BLaER1 (cell line): ENCODE measurements around the gene DPT.

Source experiments
- H3K27ac ChIP-seq: shearing (Covaris generic); formaldehyde crosslinking; 2 replicates; pipeline ENCODE4 v1.8.1; 2022
- H3K27me3 ChIP-seq: shearing (Covaris generic); formaldehyde crosslinking; 2 replicates; pipeline ENCODE4 v1.8.1; 2022
- H3K36me3 ChIP-seq: shearing (Covaris generic); formaldehyde crosslinking; 2 replicates; pipeline ENCODE4 v1.8.1; 2022
- H3K4me1 ChIP-seq: shearing (Covaris generic); formaldehyde crosslinking; 2 replicates; pipeline ENCODE4 v1.8.1; 2022
- H3K4me2 ChIP-seq: shearing (Covaris generic); formaldehyde crosslinking; 2 replicates; pipeline ENCODE4 v1.8.1; 2022
- H3K4me3 ChIP-seq: shearing (Covaris generic); formaldehyde crosslinking; 2 replicates; pipeline ENCODE4 v1.8.1; 2022
- H3K9ac ChIP-seq: shearing (Covaris generic); formaldehyde crosslinking; 2 replicates; pipeline ENCODE4 v1.8.1; 2022
- H3K9me3 ChIP-seq: shearing (Covaris generic); formaldehyde crosslinking; 2 replicates; pipeline ENCODE4 v1.8.1; 2022
- H4K20me1 ChIP-seq: shearing (Covaris generic); formaldehyde crosslinking; 2 replicates; pipeline ENCODE4 v1.8.1; 2022
- Cebpa-rat ChIP-seq: shearing (Covaris generic); IDR thresholded peaks from 2 replicates; pipeline ENCODE4 v1.8.1; 2022

The DPT gene

GRCh38 chr1:168739908-168740307 is 10.9 kb upstream of the DPT start:
- no peak overlapping the region for H3K27ac ChIP-seq
- H3K36me3 ChIP-seq = no peaks in the 10 kb centered on the region
- H4K20me1 ChIP-seq = no peaks in the 10 kb centered on the region
- H3K9ac ChIP-seq = no peak overlapping the region
- peaks cover 8% of the 10 kb centered on the region for H3K4me1 ChIP-seq
- TF ChIP-seq Cebpa-rat = no peak
- H3K4me3 ChIP-seq = no peak overlapping the region
- H3K9me3 ChIP-seq = no peaks in the 10 kb centered on the region
- no peak overlapping the region for H3K4me2 ChIP-seq
- H3K27me3 ChIP-seq = no peaks in the 10 kb centered on the region

GRCh38 chr1:168736520-168736919 is 7.5 kb upstream of the DPT start:
- no peaks in the 10 kb centered on the region for H4K20me1 ChIP-seq
- no peaks in the 10 kb centered on the region for H3K9me3 ChIP-seq
- H3K36me3 ChIP-seq = no peaks in the 10 kb centered on the region
- H3K4me2 ChIP-seq = no peak overlapping the region
- no peak overlapping the region for H3K9ac ChIP-seq
- H3K27ac ChIP-seq = no peak overlapping the region
- H3K27me3 ChIP-seq = no peaks in the 10 kb centered on the region
- H3K4me1 ChIP-seq = no peaks in the 10 kb centered on the region
- no peak for TF ChIP-seq Cebpa-rat
- H3K4me3 ChIP-seq = no peak overlapping the region

GRCh38 chr1:168735974-168736373 is 7.0 kb upstream of the DPT start:
- TF ChIP-seq Cebpa-rat = no peak
- Histone ChIP-seq H3K4me1 (no peaks in the 10 kb centered on the region), H3K36me3 (no peaks in the 10 kb centered on the region), H3K27me3 (no peaks in the 10 kb centered on the region), H3K9me3 (no peaks in the 10 kb centered on the region), H3K4me3 (no peak overlapping the region), H3K4me2 (no peak overlapping the region), H3K9ac (no peak overlapping the region), H3K27ac (no peak overlapping the region), H4K20me1 (no peaks in the 10 kb centered on the region)

- H3K36me3 ChIP-seq = no peaks in the 10 kb centered on the region
- H3K27me3 ChIP-seq = no peaks in the 10 kb centered on the region
- no peak overlapping the region for H3K27ac ChIP-seq
- no peaks in the 10 kb centered on the region for H3K4me1 ChIP-seq
- H3K9me3 ChIP-seq = no peaks in the 10 kb centered on the region
- H3K4me2 ChIP-seq = no peak overlapping the region
- no peak overlapping the region for H3K9ac ChIP-seq
- no peaks in the 10 kb centered on the region for H4K20me1 ChIP-seq
- no peak overlapping the region for H3K4me3 ChIP-seq
- no peak for TF ChIP-seq Cebpa-rat
These were observed 5.9 kb upstream of the DPT start for GRCh38 chr1:168734946-168735345.

GRCh38 chr1:168734271-168734670 is 5.3 kb upstream of the DPT start:
- H3K4me3 ChIP-seq = no peak overlapping the region
- no peaks in the 10 kb centered on the region for H3K27me3 ChIP-seq
- no peaks in the 10 kb centered on the region for H3K4me1 ChIP-seq
- no peaks in the 10 kb centered on the region for H3K36me3 ChIP-seq
- no peaks in the 10 kb centered on the region for H4K20me1 ChIP-seq
- no peak overlapping the region for H3K9ac ChIP-seq
- H3K4me2 ChIP-seq = no peak overlapping the region
- no peak for TF ChIP-seq Cebpa-rat
- no peaks in the 10 kb centered on the region for H3K9me3 ChIP-seq
- H3K27ac ChIP-seq = no peak overlapping the region

- Histone ChIP-seq H3K9me3 (peaks cover 4% of the 10 kb centered on the region; the same call in 1 of the 2 replicates), H3K4me2 (no peak overlapping the region), H3K36me3 (no peaks in the 10 kb centered on the region), H3K27me3 (no peaks in the 10 kb centered on the region), H3K4me1 (no peaks in the 10 kb centered on the region), H3K9ac (no peak overlapping the region), H3K4me3 (no peak overlapping the region), H4K20me1 (no peaks in the 10 kb centered on the region), H3K27ac (no peak overlapping the region)
- TF ChIP-seq Cebpa-rat = no peak
These were observed 4.2 kb upstream of the DPT start for GRCh38 chr1:168733241-168733640.

- Histone ChIP-seq H3K9me3 (peaks cover 4% of the 10 kb centered on the region; the same call in 1 of the 2 replicates), H3K27me3 (no peaks in the 10 kb centered on the region), H3K4me2 (no peak overlapping the region), H3K4me3 (no peak overlapping the region), H3K4me1 (no peaks in the 10 kb centered on the region), H4K20me1 (no peaks in the 10 kb centered on the region), H3K9ac (no peak overlapping the region), H3K36me3 (no peaks in the 10 kb centered on the region), H3K27ac (no peak overlapping the region)
- TF ChIP-seq Cebpa-rat = no peak
These were observed 3.7 kb upstream of the DPT start for GRCh38 chr1:168732736-168733135.

GRCh38 chr1:168731244-168731953 is 2.4 kb upstream of the DPT start:
- H3K27ac ChIP-seq = no peak overlapping the region
- no peaks in the 10 kb centered on the region for H4K20me1 ChIP-seq
- H3K4me1 ChIP-seq = no peaks in the 10 kb centered on the region; the same call in 1 of the 2 replicates
- no peak overlapping the region for H3K9ac ChIP-seq
- no peak overlapping the region for H3K4me2 ChIP-seq
- H3K9me3 ChIP-seq = peaks cover 4% of the 10 kb centered on the region; the same call in 1 of the 2 replicates
- no peak for TF ChIP-seq Cebpa-rat
- no peak overlapping the region for H3K4me3 ChIP-seq
- H3K27me3 ChIP-seq = no peaks in the 10 kb centered on the region
- H3K36me3 ChIP-seq = no peaks in the 10 kb centered on the region

GRCh38 chr1:168729405-168729802 is 398 bp upstream of the DPT start:
- H3K36me3 ChIP-seq = no peaks in the 10 kb centered on the region
- H3K9ac ChIP-seq = no peak overlapping the region
- no peak for TF ChIP-seq Cebpa-rat
- no peak overlapping the region for H3K4me3 ChIP-seq
- no peaks in the 10 kb centered on the region; the same call in 1 of the 2 replicates for H3K4me1 ChIP-seq
- H3K9me3 ChIP-seq = peaks cover 4% of the 10 kb centered on the region; the same call in 1 of the 2 replicates
- no peak overlapping the region for H3K4me2 ChIP-seq
- no peak overlapping the region for H3K27ac ChIP-seq
- no peaks in the 10 kb centered on the region for H3K27me3 ChIP-seq
- H4K20me1 ChIP-seq = no peaks in the 10 kb centered on the region

GRCh38 chr1:168726719-168727118 is 2.3 kb downstream of the DPT start:
- H3K27ac ChIP-seq = no peak overlapping the region

GRCh38 chr1:168726281-168726680 is 2.7 kb downstream of the DPT start:
- Histone ChIP-seq H3K27ac (no peak overlapping the region), H3K36me3 (no peaks in the 10 kb centered on the region), H3K4me3 (no peak overlapping the region), H3K4me2 (peak overlapping the region; percentile 5; the same call in 1 of the 2 replicates), H3K9ac (no peak overlapping the region), H3K27me3 (no peaks in the 10 kb centered on the region), H3K9me3 (peaks cover 4% of the 10 kb centered on the region; the same call in 1 of the 2 replicates), H4K20me1 (no peaks in the 10 kb centered on the region), H3K4me1 (no peaks in the 10 kb centered on the region; the same call in 1 of the 2 replicates)
- no peak for TF ChIP-seq Cebpa-rat

More at GRCh38 chr1:168726719-168727118, 2.3 kb downstream of the DPT start:
- Histone ChIP-seq H3K4me1 (no peaks in the 10 kb centered on the region; the same call in 1 of the 2 replicates), H3K27me3 (no peaks in the 10 kb centered on the region), H3K4me3 (no peak overlapping the region), H3K4me2 (no peak overlapping the region), H4K20me1 (no peaks in the 10 kb centered on the region), H3K36me3 (no peaks in the 10 kb centered on the region), H3K9me3 (peaks cover 4% of the 10 kb centered on the region; the same call in 1 of the 2 replicates), H3K9ac (no peak overlapping the region)
- TF ChIP-seq Cebpa-rat = no peak
